ENCODE measurements around the gene GGT6. TPM values are rescaled to one million over a fixed set of nuclear protein-coding genes. Genes with fewer than 3 reads are reported as not detected.

GGT6 gene
- total RNA-seq, 4 donors from 2014 or later: 46.0 to 141 (median 68.5) TPM

DNA sequence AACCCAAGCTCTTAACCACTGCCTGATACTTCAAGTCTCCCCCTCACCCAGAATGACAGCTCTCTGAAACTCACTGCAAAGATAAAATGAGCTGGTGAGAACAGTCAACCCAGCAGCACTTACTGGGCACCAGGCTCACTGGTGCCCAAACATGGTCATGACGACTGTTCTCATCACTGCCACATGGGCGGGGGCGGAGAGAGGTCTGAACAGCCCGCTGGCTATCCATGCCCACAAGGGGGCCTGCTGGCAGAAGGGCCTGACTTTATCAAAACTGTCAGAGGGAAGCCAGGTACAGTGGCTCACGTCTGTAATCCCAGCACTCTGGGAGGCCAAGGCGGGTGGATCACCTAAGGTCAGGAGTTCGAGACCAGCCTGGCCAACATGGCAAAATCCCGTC lies 9.2 kb downstream of the GGT6 start:
- Histone ChIP-seq H3K27ac (no peak overlapping the region), H3K27me3 (no peaks in the 10 kb centered on the region), H3K36me3 (peaks cover 21 to 79% (median 65%) of the 10 kb centered on the region in 3 donors), H3K4me1 (peaks cover 12 to 33% (median 18%) of the 10 kb centered on the region in 3 donors), H3K9me3 (no peaks in the 10 kb centered on the region), H3K4me3 (no peak overlapping the region)
- intact Hi-C loops (cut with DNase I): no loop called here
- WGBS, 2 donors: 88 to 98% methylated on average over 4 of the region's 8 CpGs
- TF ChIP-seq POLR2A (IDR thresholded peaks at IDR 0.05): no peak
- TF ChIP-seq, protein P1, sequence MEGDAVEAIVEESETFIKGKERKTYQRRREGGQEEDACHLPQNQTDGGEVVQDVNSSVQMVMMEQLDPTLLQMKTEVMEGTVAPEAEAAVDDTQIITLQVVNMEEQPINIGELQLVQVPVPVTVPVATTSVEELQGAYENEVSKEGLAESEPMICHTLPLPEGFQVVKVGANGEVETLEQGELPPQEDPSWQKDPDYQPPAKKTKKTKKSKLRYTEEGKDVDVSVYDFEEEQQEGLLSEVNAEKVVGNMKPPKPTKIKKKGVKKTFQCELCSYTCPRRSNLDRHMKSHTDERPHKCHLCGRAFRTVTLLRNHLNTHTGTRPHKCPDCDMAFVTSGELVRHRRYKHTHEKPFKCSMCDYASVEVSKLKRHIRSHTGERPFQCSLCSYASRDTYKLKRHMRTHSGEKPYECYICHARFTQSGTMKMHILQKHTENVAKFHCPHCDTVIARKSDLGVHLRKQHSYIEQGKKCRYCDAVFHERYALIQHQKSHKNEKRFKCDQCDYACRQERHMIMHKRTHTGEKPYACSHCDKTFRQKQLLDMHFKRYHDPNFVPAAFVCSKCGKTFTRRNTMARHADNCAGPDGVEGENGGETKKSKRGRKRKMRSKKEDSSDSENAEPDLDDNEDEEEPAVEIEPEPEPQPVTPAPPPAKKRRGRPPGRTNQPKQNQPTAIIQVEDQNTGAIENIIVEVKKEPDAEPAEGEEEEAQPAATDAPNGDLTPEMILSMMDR (IDR thresholded peaks at IDR 0.05): no peak
- DNase-seq: no peak

- H3K9me3 ChIP-seq: no peaks in the 10 kb centered on the region
- H3K4me1 ChIP-seq: peaks cover 12 to 27% (median 13%) of the 10 kb centered on the region in 3 donors
- no peaks in the 10 kb centered on the region for H3K27me3 ChIP-seq
- no peak overlapping the region for H3K4me3 ChIP-seq
- H3K36me3 ChIP-seq: peaks cover 25 to 84% (median 69%) of the 10 kb centered on the region in 3 donors
- WGBS, 2 donors: 85 to 91% methylated on average over 13 of the region's 16 CpGs
- intact Hi-C loops (cut with DNase I): no loop called here
- no peak overlapping the region for H3K27ac ChIP-seq
- TF ChIP-seq, protein P1 (IDR thresholded peaks at IDR 0.05): no peak
- no peak for TF ChIP-seq POLR2A (IDR thresholded peaks at IDR 0.05)
- DNase-seq: no peak
These were observed 9.8 kb downstream of the GGT6 start for GRCh38 chr17:4550534-4551039.

GRCh38 chr17:4549781-4550533 lies 10.4 kb downstream of the GGT6 start:
- Histone ChIP-seq H3K27ac (no peak overlapping the region), H3K9me3 (no peaks in the 10 kb centered on the region), H3K27me3 (no peaks in the 10 kb centered on the region), H3K4me3 (no peak overlapping the region), H3K4me1 (peaks cover 12 to 24% (median 13%) of the 10 kb centered on the region in 3 donors), H3K36me3 (peaks cover 32 to 91% (median 71%) of the 10 kb centered on the region in 3 donors)
- intact Hi-C loops (cut with DNase I): no loop called here
- WGBS, 2 donors: 87% methylated on average over 5 to 15 of the region's 25 CpGs
- TF ChIP-seq, protein P1 (IDR thresholded peaks at IDR 0.05): no peak
- TF ChIP-seq POLR2A (IDR thresholded peaks at IDR 0.05): no peak
- no peak for DNase-seq

- no peak for TF ChIP-seq POLR2A (IDR thresholded peaks at IDR 0.05)
- TF ChIP-seq, protein P1 (IDR thresholded peaks at IDR 0.05): no peak
- 53 to 63% methylated on average over 2 to 4 of the region's 24 CpGs for WGBS, 2 donors
- Histone ChIP-seq H3K4me3 (no peak overlapping the region), H3K9me3 (no peaks in the 10 kb centered on the region), H3K36me3 (peaks cover 42 to 100% (median 78%) of the 10 kb centered on the region in 3 donors), H3K4me1 (peaks cover 3 to 13% (median 4%) of the 10 kb centered on the region in 3 donors), H3K27ac (no peak overlapping the region), H3K27me3 (no peaks in the 10 kb centered on the region)
- no peak for DNase-seq
- intact Hi-C loops (cut with DNase I): no loop called here
These were observed 11.5 kb downstream of the GGT6 start for GRCh38 chr17:4548721-4549531.

GRCh38 chr17:4548061-4548461 lies 12.3 kb downstream of the GGT6 start:
- TF ChIP-seq, protein P1 (IDR thresholded peaks at IDR 0.05): no peak
- TF ChIP-seq POLR2A (IDR thresholded peaks at IDR 0.05): no peak
- DNase-seq: no peak
- Histone ChIP-seq H3K9me3 (no peaks in the 10 kb centered on the region), H3K27me3 (no peaks in the 10 kb centered on the region), H3K27ac (no peak overlapping the region), H3K36me3 (peaks cover 49 to 100% (median 70%) of the 10 kb centered on the region in 3 donors), H3K4me3 (no peak overlapping the region), H3K4me1 (peaks cover 0 to 5% (median 0%) of the 10 kb centered on the region in 3 donors)
- intact Hi-C loops (cut with DNase I): no loop called here
- WGBS, 2 donors: 80 to 91% methylated on average over 1 to 9 of the region's 18 CpGs
